22Rv1 (cell line): ENCODE measurements around the gene MTFR1L.

Source experiments
- H3K27ac ChIP-seq: fragments of 450-650 bp; 2 replicates; pipeline ENCODE4 v1.5.1; 2017
- ZFX ChIP-seq: fragments of 450-650 bp; IDR thresholded peaks from 2 replicates; pipeline ENCODE4 v1.6.1; 2017; ENCODE audit warnings: antibody characterized with exemption, borderline replicate concordance
- TF ChIP-seq, protein P1 (sequence below): fragments of 450-650 bp; IDR thresholded peaks from 2 replicates; pipeline ENCODE4 v1.5.1; 2017; ENCODE audit warnings: mild to moderate bottlenecking

The MTFR1L gene

DNA sequence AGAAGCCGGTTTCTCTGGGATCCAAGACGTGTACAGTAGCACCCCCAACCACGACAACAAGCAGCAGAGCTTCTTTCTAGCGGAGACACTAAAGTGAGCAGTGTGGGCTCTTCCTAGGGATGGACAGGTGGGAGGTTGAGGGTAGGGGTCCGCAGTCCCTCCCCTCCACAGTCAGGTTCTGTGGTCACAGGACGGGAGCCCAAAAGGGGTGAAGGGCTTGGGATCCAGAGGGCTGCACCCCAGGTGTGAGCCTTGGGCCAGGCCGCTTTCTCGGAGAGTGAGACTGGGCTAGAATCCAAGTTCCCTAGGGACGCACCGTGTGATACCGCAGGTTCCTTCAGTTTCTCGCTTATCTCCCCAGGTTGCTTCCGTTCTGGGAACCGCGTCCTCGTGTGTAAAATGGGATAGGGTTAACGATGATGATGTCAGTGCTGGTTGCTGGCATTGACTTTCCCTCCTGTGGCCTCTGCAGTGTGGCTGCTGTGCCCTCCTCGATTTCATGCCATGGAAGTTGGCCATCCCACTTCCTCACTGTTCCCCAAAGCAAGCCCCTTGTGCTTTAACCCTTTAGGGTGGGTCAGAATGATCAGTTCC is 37.0 kb upstream of the MTFR1L start:
- TF ChIP-seq, protein P1, sequence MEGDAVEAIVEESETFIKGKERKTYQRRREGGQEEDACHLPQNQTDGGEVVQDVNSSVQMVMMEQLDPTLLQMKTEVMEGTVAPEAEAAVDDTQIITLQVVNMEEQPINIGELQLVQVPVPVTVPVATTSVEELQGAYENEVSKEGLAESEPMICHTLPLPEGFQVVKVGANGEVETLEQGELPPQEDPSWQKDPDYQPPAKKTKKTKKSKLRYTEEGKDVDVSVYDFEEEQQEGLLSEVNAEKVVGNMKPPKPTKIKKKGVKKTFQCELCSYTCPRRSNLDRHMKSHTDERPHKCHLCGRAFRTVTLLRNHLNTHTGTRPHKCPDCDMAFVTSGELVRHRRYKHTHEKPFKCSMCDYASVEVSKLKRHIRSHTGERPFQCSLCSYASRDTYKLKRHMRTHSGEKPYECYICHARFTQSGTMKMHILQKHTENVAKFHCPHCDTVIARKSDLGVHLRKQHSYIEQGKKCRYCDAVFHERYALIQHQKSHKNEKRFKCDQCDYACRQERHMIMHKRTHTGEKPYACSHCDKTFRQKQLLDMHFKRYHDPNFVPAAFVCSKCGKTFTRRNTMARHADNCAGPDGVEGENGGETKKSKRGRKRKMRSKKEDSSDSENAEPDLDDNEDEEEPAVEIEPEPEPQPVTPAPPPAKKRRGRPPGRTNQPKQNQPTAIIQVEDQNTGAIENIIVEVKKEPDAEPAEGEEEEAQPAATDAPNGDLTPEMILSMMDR = no peak
- no peak for TF ChIP-seq ZFX
- no peak overlapping the region for H3K27ac ChIP-seq

GRCh38 chr1:25784575-25785051 is 35.1 kb upstream of the MTFR1L start:
- H3K27ac ChIP-seq = no peak overlapping the region
- TF ChIP-seq, protein P1 = no peak
- TF ChIP-seq ZFX = no peak

GRCh38 chr1:25785333-25786067 is 34.3 kb upstream of the MTFR1L start:
- TF ChIP-seq ZFX = no peak
- TF ChIP-seq, protein P1 = no peak
- no peak overlapping the region for H3K27ac ChIP-seq

DNA sequence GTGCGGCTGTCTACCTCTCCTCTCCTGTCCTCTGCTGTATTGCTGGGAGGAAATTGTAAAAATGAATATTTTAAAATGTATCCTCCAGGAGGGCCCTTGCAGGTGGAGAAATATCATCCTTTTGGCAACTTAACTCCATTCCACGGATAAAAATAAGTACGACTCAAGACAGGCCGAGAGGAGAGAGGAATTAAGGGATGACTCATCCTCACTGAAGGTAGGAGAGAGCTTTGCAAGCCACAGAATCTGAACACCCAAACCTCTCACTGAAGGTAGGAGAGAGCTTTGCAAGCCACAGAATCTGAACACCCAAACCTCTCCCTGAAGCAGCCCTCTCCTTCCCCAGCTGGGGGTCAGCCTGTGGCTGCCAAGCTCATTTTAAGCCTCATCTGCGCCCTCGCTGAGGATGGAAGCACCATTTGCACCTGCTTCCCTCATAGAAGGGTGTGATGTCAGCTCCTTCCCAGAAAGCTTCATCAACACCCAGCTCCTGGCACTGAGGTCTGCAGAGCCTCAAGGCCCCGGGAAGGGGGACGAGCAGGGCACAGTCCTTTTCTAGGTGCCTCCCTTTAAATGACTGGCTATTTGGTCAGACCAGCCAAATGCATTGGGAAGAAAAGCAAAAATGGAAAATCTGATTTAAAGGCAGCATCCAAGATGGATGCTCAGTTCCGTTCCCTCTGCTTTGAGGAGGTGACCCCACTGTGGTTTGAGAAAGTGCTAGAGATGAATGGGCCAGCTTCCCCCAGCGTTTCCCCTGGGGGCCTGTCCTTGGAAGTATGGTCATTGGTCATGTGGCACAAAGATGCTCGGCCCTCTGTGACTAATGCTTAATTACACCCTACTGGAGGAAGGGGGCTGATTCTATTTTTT is 32.6 kb upstream of the MTFR1L start:
- H3K27ac ChIP-seq = no peak overlapping the region
- no peak for TF ChIP-seq ZFX

DNA sequence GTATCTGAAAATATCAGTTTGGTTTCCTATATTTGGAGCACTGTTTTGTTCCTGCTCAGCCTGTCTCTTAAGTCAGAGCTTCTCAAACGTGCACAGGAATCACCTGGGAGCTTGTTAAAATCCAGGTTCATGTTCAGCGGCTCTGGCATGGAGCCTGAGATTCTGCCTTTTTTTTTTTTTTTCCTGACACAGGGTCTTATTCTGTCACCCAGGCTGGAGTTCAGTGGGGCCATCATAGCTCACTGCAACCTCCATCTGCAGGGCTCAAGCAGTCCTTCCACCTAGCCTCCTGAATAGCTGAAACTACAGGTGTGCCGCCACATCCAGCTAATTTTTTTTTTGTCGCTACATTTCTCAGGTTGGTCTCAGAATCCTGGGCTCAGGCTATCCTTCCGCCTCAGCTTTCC is 32.0 kb upstream of the MTFR1L start:
- no peak for TF ChIP-seq ZFX
- TF ChIP-seq, protein P1 = no peak
- H3K27ac ChIP-seq = no peak overlapping the region

GRCh38 chr1:25790472-25790871 is 29.3 kb upstream of the MTFR1L start:
- TF ChIP-seq ZFX = no peak
- TF ChIP-seq, protein P1 = no peak
- no peak overlapping the region for H3K27ac ChIP-seq

GRCh38 chr1:25792115-25792514 is 27.6 kb upstream of the MTFR1L start:
- no peak overlapping the region for H3K27ac ChIP-seq
- no peak for TF ChIP-seq ZFX
- TF ChIP-seq, protein P1 = no peak
